T-cell (primary cell): ENCODE results near the gene ST14. TPM values are rescaled to one million over a fixed set of nuclear protein-coding genes. Genes with fewer than 3 reads are reported as not detected.
"Not testable (repeated sequence)": the region's sequence is repeated elsewhere in the genome, so short reads cannot be mapped to it uniquely, and the experiment has no call there.

ENCODE experiments used
- ATAC-seq, 4 experiments: fragments of 200-7000 bp in 3 of 4; fragments of 150-1000 bp in 1 of 4; cut with Tn5 transposase; replicated peaks in 1 of 4; 1 replicate in 3 of 4; 2 replicates in 1 of 4; pipeline ENCODE4 v1.10.0; 2021; ENCODE audit warnings: moderate library complexity in 3 of 4, mild to moderate bottlenecking in 2 of 4, moderate number of reproducible peaks in 1 of 4
- CTCF ChIA-PET, 2 donors: fragments of 300-600 bp; sonication (Branson Sonifier 250); formaldehyde crosslinking; loops; one replicate each; lab custom pipeline; 2022; ENCODE audit warnings: antibody characterized with exemption in 2 of 2; lab: Charles Lee
- POLR2A ChIA-PET, 2 donors: fragments of 300-600 bp; sonication (Branson Sonifier 250); formaldehyde crosslinking; loops; one replicate each; lab custom pipeline; 2022; ENCODE audit warnings: antibody characterized with exemption in 2 of 2; lab: Charles Lee
- DNase-seq, 35 experiments: peaks; one replicate each; pipeline versions ENCODE4 v3.0.0 to v3.0.0-alpha.2; 2013 to 2023
- H3K27ac ChIP-seq: one replicate; pipeline ENCODE4 v1.5.1; 2013; ENCODE audit warnings: low read length
- H3K27me3 ChIP-seq, 2 experiments: replicated peaks in 1 of 2; 1 replicate in 1 of 2; 2 replicates in 1 of 2; pipeline versions ENCODE4 v1.6.1 to v1.7.0; 2013; ENCODE audit warnings: low read length in 1 of 2, mixed read lengths in 1 of 2; ENCODE audit not compliant: control insufficient read depth in 2 of 2, insufficient read depth in 2 of 2; ENCODE audit errors: extremely low read depth in 1 of 2
- H3K36me3 ChIP-seq, 2 donors: 1 replicate in 1 of 2; 2 replicates in 1 of 2; pipeline versions ENCODE4 v1.6.1 to v1.7.0; 2013; ENCODE audit warnings: low read length in 1 of 2; ENCODE audit not compliant: control insufficient read depth in 2 of 2, insufficient read depth in 1 of 2; ENCODE audit errors: extremely low read depth in 1 of 2
- H3K4me1 ChIP-seq, 2 experiments: 1 replicate in 1 of 2; 2 replicates in 1 of 2; pipeline versions ENCODE4 v1.6.1 to v1.7.0; 2013; ENCODE audit warnings: low read length in 2 of 2, mixed read lengths in 1 of 2; ENCODE audit not compliant: insufficient read depth in 2 of 2, control insufficient read depth in 1 of 2; ENCODE audit errors: extremely low read depth in 1 of 2
- H3K4me3 ChIP-seq, 2 donors: 1 replicate in 1 of 2; 2 replicates in 1 of 2; pipeline versions ENCODE4 v1.5.1 to v1.7.0; 2013; ENCODE audit warnings: mild to moderate bottlenecking in 2 of 2, low read length in 1 of 2, moderate library complexity in 1 of 2; ENCODE audit not compliant: control insufficient read depth in 1 of 2; ENCODE audit errors: extremely low read depth in 1 of 2
- H3K9me3 ChIP-seq: 2 replicates; pipeline ENCODE4 v1.7.0; 2013
- H3K27ac Mint-ChIP-seq, 2 donors: one replicate each; pipeline ENCODE4 v1.8.0; 2020 to 2021; ENCODE audit warnings: mild to moderate bottlenecking in 2 of 2, mixed read lengths in 2 of 2
- H3K27me3 Mint-ChIP-seq, 2 donors: one replicate each; pipeline ENCODE4 v1.8.0; 2021 to 2022; ENCODE audit warnings: mixed read lengths in 2 of 2
- H3K36me3 Mint-ChIP-seq: one replicate; pipeline ENCODE4 v1.8.0; 2021; ENCODE audit warnings: mixed read lengths
- H3K4me1 Mint-ChIP-seq, 3 donors: one replicate each; pipeline ENCODE4 v1.8.0; 2020 to 2022; ENCODE audit warnings: mixed read lengths in 3 of 3, mild to moderate bottlenecking in 1 of 3
- H3K4me3 Mint-ChIP-seq, 3 donors: one replicate each; pipeline ENCODE4 v1.8.0; 2020 to 2022; ENCODE audit warnings: mild to moderate bottlenecking in 3 of 3, mixed read lengths in 3 of 3, moderate library complexity in 3 of 3
- H3K9me3 Mint-ChIP-seq, 3 donors: one replicate each; pipeline ENCODE4 v1.8.0; 2020 to 2022; ENCODE audit warnings: mixed read lengths in 3 of 3
- WGBS: methylation state at CpG from one replicate; pipeline ENCODE4 v1.1.5; 2013; ENCODE audit warnings: missing lambda C conversion rate; ENCODE audit not compliant: insufficient coverage; 5-methylcytosine and 5-hydroxymethylcytosine counted together
- total RNA-seq, 35 experiments: library from RNA in 6 of 35; stranded (reverse) in 6 of 35; fragments of 120-200 nt in 1 of 35; gene quantifications; one replicate each; pipeline versions ENCODE4 v1.2.1 to v1.2.4 and lab custom pipeline; 2013 to 2026

ST14 gene
- total RNA-seq, 5 donors from 2014 or later (not counting 1 experiment from before 2014, with no cell fraction given), result 0.49 to 1.5 (median 0.82) TPM

- H3K36me3 Mint-ChIP-seq, result peaks cover 26% of the 10 kb centered on the region
- POLR2A ChIA-PET, result interaction anchor here in 1 of 2 donors (0.6 kb wide), 1 partner anchor 1301 kb away, joined by 3 read pairs; no protein-coding TSS in a partner anchor
- ATAC-seq, result no peak
- no peak overlapping the region for H3K4me3 Mint-ChIP-seq
- WGBS, result no CpG with 5 or more reads among the region's 2 CpGs
- Histone ChIP-seq H3K4me1 (peaks cover 6 to 20% of the 10 kb centered on the region in 2 experiments), H3K27ac (no peak overlapping the region), H3K27me3 (no peaks in the 10 kb centered on the region), H3K4me3 (no peak overlapping the region), H3K9me3 (no peaks in the 10 kb centered on the region), H3K36me3 (peaks cover 0 to 4% of the 10 kb centered on the region in 2 donors)
- no peak overlapping the region for H3K27ac Mint-ChIP-seq
- peaks cover 2 to 7% (median 6%) of the 10 kb centered on the region in 3 donors for H3K9me3 Mint-ChIP-seq
- no peak for DNase-seq
- peaks cover 57 to 72% (median 71%) of the 10 kb centered on the region in 3 donors for H3K4me1 Mint-ChIP-seq
- CTCF ChIA-PET, result no interaction called here
- H3K27me3 Mint-ChIP-seq, result no peaks in the 10 kb centered on the region
Observed at GRCh38 chr11:130247319-130247718, 87.7 kb downstream of the ST14 start.

GRCh38 chr11:130249371-130249770 lies 89.8 kb downstream of the ST14 start:
- Histone ChIP-seq H3K36me3 (peaks cover 0 to 4% of the 10 kb centered on the region in 2 donors), H3K4me3 (no peak overlapping the region), H3K27ac (no peak overlapping the region), H3K4me1 (peaks cover 2 to 20% of the 10 kb centered on the region in 2 experiments), H3K27me3 (no peaks in the 10 kb centered on the region), H3K9me3 (no peaks in the 10 kb centered on the region)
- ChIA-PET CTCF (no interaction called here), POLR2A (interaction anchor here in 1 of 2 donors (0.8 kb wide), 1 partner anchor 9 kb away, joined by 3 read pairs; no protein-coding TSS in a partner anchor)
- Mint-ChIP-seq H3K4me3 (no peak overlapping the region), H3K4me1 (peaks cover 46 to 67% (median 64%) of the 10 kb centered on the region in 3 donors), H3K27ac (no peak overlapping the region), H3K9me3 (peaks cover 3 to 9% (median 8%) of the 10 kb centered on the region in 3 donors), H3K36me3 (peaks cover 41% of the 10 kb centered on the region), H3K27me3 (no peaks in the 10 kb centered on the region)
- ATAC-seq (no peak), DNase-seq (no peak)
- 88% methylated on average over 5 of the region's 5 CpGs for WGBS

- 96% methylated on average over 5 of the region's 5 CpGs for WGBS
- H3K27ac ChIP-seq, H3K9me3 Mint-ChIP-seq, DNase-seq, H3K4me3 Mint-ChIP-seq, H3K36me3 ChIP-seq, H3K9me3 ChIP-seq, POLR2A ChIA-PET, H3K27ac Mint-ChIP-seq, ATAC-seq, H3K4me3 ChIP-seq, CTCF ChIA-PET, H3K27me3 Mint-ChIP-seq, H3K27me3 ChIP-seq: not testable (repeated sequence)
- H3K4me1 ChIP-seq, result peaks cover 0 to 20% of the 10 kb centered on the region in 2 experiments
- Mint-ChIP-seq H3K36me3 (peaks cover 43% of the 10 kb centered on the region), H3K4me1 (peaks cover 46 to 68% (median 63%) of the 10 kb centered on the region in 3 donors)
Observed at GRCh38 chr11:130249929-130250328, 90.3 kb downstream of the ST14 start.

- CTCF ChIA-PET, H3K9me3 ChIP-seq, H3K27me3 ChIP-seq, H3K27me3 Mint-ChIP-seq, H3K4me3 Mint-ChIP-seq, ATAC-seq, H3K27ac Mint-ChIP-seq, H3K36me3 ChIP-seq, H3K4me3 ChIP-seq, H3K27ac ChIP-seq, POLR2A ChIA-PET, DNase-seq: not testable (repeated sequence)
- peaks cover 53% of the 10 kb centered on the region for H3K36me3 Mint-ChIP-seq
- peaks cover 3 to 14% (median 8%) of the 10 kb centered on the region in 3 donors for H3K9me3 Mint-ChIP-seq
- H3K4me1 Mint-ChIP-seq, result peaks cover 44 to 67% (median 56%) of the 10 kb centered on the region in 3 donors
- WGBS, result no CpG with 5 or more reads among the region's 1 CpG
- H3K4me1 ChIP-seq, result peaks cover 0 to 20% of the 10 kb centered on the region in 2 experiments
Observed at GRCh38 chr11:130251763-130252162, 92.2 kb downstream of the ST14 start.

Other genes with a start within 250 kb of the ST14 start
- gene PRDM10, start 156.9 kb upstream of the ST14 start, total RNA-seq, result 10 to 100 TPM in 4 of 5 donors, 1 to 10 TPM in 1; 10.0 to 15.6 (median 14.2) TPM
- 10 to 100 TPM; 36.4 to 61.9 (median 51.0) TPM for gene APLP2, start 89.9 kb upstream of the ST14 start, total RNA-seq
- gene ZBTB44, start 155.1 kb downstream of the ST14 start, total RNA-seq, result 10 to 100 TPM; 48.4 to 68.1 (median 65.2) TPM